GM19035 (cell line): ENCODE results near the gene SYTL5.

Source experiments
- ATAC-seq: cut with Tn5 transposase; IDR thresholded peaks from one replicate; pipeline ENCODE4 v1.9.1; 2021; ENCODE audit not compliant: unreplicated experiment

The SYTL5 gene

GRCh38 chrX:38018766-38019425 lies 12.5 kb downstream of the SYTL5 start:
- ATAC-seq = no peak

GRCh38 chrX:38028300-38028699 lies 21.9 kb downstream of the SYTL5 start:
- no peak for ATAC-seq

GRCh38 chrX:38036466-38036865 lies 30.1 kb downstream of the SYTL5 start:
- ATAC-seq = no peak

- ATAC-seq = no peak
These were observed 32.1 kb downstream of the SYTL5 start for GRCh38 chrX:38038501-38038900.

GRCh38 chrX:38041237-38041636 lies 34.9 kb downstream of the SYTL5 start:
- ATAC-seq = no peak

- ATAC-seq = no peak
These were observed 38.3 kb downstream of the SYTL5 start for GRCh38 chrX:38044701-38045100.

- no peak for ATAC-seq
These were observed 39.3 kb downstream of the SYTL5 start for GRCh38 chrX:38045538-38046096.

GRCh38 chrX:38048886-38049285 lies 42.5 kb downstream of the SYTL5 start:
- no peak for ATAC-seq

- no peak for ATAC-seq
These were observed 44.5 kb downstream of the SYTL5 start for GRCh38 chrX:38050806-38051205.

GRCh38 chrX:38052096-38052495 lies 45.7 kb downstream of the SYTL5 start:
- no peak for ATAC-seq

- no peak for ATAC-seq
These were observed 49.0 kb downstream of the SYTL5 start for GRCh38 chrX:38055170-38055847.

- no peak for ATAC-seq
These were observed 54.1 kb downstream of the SYTL5 start for GRCh38 chrX:38060331-38060878.

- ATAC-seq = no peak
These were observed 55.0 kb downstream of the SYTL5 start for GRCh38 chrX:38061335-38061734.

- no peak for ATAC-seq
These were observed 60.6 kb downstream of the SYTL5 start for GRCh38 chrX:38066934-38067333.

GRCh38 chrX:38069273-38069672 lies 62.9 kb downstream of the SYTL5 start:
- no peak for ATAC-seq

GRCh38 chrX:38069991-38070390 lies 63.6 kb downstream of the SYTL5 start:
- no peak for ATAC-seq

GRCh38 chrX:38079463-38079862 lies 73.1 kb downstream of the SYTL5 start:
- ATAC-seq = no peak

GRCh38 chrX:38080808-38081207 lies 74.5 kb downstream of the SYTL5 start:
- no peak for ATAC-seq

GRCh38 chrX:38081909-38082308 lies 75.6 kb downstream of the SYTL5 start:
- ATAC-seq = no peak

- no peak for ATAC-seq
These were observed 76.0 kb downstream of the SYTL5 start for GRCh38 chrX:38082309-38082708.

- ATAC-seq = no peak
These were observed 79.5 kb downstream of the SYTL5 start for GRCh38 chrX:38085813-38086212.
